Activated CD4-positive, alpha-beta T cell treated with anti-CD3 and anti-CD28 coated beads, Interleukin-2, Interleukin-6, amounts not matched to agents 100 ng/mL and 50 ng/mL, durations not matched to agents 16 hours and 8 hours (primary cell): ENCODE data around the gene ZNF77.
"Not testable (repeated sequence)": the region's sequence is repeated elsewhere in the genome, so short reads cannot be mapped to it uniquely, and the experiment has no call there.

Experiments
- DNase-seq: peaks from one replicate; pipeline ENCODE4 v3.0.0-alpha.2; 2020

ZNF77 gene

DNA sequence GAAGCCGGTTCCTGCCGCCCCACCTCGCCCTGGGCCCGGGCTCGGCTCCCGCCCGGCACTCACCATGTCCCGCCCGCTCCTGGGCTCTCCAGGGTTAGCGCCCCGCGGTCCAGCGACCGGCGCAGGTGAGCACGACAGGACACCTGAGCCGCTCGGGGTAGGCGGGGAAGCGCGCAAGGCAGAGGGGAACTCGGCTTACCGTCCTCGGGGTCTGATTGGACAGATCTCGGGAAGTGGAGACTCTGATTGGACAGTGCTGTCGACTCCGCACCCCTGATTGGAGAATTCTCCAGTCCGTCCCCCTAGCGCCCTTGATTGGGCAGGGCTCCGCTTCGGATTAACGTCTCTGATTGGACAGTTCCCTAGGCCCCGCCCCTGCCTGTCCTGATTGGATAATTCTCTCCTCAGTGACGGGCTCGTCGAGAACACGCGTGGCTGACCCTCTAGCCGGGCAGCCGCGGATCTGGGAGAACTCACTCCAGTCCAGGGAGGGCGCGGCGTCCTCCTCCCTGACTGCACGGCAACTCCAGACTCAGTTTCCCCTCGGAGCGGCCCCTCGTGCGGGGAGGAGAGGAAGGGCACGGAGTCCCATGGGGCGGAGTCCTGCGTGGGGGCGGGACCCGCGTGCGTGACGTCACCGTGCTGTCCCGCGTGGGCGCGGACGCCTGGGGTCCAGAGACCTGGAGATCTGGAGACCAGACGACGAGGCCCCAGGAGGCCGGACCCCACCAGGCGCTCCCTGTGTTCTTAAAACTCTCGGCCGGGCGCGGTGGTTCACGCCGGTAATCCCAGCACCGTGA is at the start of gene ZNF77:
Gene ZNF77, minus strand, starts transcription at position 197 of the 800 bp plus-strand sequence. Its CDS starts 131 bp downstream, at position 66.
- peak; percentile 99 for DNase-seq

DNA sequence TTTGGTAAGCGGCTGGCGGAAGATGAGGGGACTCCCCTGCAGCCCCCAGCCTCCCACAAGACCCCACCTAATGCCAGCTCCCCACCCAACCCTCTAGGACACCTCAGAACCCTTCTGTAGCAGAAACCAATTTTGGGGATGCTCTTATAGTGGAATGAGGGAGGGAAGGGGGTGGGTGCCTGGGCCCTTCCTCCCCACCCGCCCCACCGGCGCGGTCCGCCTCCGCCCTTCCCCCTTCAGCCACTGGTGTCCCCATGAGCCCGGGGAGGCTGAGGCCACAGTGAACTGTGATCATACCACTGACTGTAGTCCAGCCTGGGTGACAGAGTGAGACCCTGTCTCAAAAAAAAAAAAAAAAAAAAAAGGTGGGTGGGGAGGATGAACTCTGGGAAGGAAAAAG is 48.8 kb upstream of the ZNF77 start:
- DNase-seq: no peak

DNA sequence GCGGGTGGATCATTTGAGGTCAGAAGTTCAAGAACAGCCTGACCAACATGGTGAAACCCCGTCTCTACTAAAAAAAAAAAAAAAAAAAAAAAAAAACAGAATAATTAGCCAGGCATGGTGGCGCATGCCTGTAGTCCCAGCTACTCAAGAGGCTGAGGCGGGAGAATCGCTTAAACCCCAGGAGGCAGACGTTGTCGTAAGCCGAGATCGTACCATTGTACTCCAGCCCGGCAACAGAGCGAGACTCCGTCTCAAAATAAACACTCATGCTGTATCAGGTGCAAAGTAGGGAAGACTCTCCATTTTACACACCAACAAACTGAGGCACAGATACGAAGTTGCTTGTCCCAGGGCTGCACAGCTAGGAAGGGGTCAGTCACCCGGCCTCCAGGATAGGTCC is 48.2 kb upstream of the ZNF77 start:
- no peak for DNase-seq

DNA sequence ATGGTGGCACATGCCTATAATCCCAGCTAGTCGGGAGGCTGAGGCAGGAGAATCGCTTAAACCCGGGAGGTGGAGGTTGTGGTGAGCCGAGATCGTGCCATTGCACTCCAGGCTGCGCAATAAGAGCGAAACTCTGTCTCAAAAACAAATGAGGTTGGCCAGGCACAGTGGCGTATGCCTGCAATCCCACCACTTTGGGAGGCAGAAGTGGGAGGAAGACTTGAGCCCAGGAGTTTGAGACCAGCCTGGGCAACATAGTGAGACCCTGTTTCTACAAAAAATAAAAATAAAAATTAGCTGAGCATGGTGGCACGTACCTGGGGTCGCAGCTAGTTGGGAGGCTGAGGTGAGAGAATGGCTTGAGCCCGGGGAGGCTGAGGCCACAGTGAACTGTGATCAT is 47.6 kb upstream of the ZNF77 start:
- DNase-seq: not testable (repeated sequence)

DNA sequence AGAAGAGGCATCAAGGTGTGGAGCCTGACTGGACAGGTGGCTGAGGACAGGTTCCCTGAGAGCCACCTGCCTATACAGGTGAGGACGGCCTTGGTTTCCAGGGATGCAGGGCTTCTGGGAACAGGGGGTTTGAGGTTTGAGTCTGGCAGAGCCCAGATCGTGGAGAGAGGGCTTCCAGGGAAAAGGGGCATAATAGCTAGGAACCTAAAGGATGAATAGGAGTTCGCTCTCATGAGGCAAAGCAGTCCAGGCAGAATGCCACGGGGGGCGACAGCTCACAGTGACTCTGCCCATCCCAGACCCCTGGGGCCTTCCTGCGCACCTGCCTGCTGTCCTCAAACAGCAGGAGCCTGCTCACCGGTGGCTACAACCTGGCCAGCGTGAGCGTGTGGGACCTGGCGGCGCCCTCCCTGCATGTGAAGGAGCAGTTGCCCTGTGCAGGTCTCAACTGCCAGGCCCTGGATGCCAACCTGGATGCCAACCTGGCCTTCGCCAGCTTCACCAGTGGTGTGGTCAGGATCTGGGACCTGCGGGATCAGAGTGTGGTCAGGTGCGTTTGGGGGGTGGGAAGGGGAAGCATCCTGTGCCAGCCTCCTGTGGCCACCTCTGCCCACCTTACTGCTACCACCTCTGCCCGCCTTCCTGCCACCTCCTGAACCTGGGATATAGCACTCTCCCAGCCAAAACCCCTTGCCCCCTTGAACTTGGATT is 44.6 kb upstream of the ZNF77 start:
- no peak for DNase-seq

DNA sequence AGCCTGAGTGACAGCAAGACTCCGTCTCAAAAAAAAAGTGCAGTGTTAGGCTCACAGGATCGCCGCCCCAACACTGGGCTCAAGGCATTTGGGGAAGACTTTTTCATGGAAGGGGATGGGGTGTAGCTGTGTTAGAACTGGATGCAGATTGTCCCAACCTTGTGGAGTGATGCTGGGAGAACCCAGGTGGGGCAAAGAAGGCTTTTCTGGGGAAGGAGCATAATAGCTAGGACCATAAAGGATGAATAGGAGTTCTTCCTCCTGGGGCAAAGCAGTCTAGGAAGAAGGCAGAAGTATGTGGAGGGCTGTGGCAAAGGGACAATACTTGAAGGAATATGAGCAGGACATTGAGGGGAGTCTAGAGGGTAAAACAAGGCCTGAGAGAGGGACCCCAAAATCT is 43.8 kb upstream of the ZNF77 start:
- DNase-seq: no peak

DNA sequence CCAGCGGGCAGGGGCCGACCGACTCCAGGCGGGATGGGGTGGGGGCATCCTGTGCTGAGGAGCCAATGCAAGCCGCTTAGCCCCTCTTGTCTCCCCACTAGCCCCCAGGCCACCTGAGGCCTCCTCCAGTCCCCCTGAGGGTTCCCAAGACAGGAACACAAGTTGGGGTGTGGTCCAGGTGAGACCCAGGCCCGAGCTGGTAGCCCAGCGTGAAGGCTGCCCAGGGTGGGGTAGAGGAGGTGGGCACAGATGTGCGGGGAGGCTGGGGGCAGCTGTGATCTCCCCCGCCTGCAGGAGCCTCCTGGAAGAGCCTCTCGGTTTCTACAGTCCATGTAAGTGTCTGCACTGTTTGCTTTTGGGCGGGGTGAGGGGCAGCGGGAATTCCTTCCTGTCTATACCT is 43.0 kb upstream of the ZNF77 start:
- no peak for DNase-seq

DNA sequence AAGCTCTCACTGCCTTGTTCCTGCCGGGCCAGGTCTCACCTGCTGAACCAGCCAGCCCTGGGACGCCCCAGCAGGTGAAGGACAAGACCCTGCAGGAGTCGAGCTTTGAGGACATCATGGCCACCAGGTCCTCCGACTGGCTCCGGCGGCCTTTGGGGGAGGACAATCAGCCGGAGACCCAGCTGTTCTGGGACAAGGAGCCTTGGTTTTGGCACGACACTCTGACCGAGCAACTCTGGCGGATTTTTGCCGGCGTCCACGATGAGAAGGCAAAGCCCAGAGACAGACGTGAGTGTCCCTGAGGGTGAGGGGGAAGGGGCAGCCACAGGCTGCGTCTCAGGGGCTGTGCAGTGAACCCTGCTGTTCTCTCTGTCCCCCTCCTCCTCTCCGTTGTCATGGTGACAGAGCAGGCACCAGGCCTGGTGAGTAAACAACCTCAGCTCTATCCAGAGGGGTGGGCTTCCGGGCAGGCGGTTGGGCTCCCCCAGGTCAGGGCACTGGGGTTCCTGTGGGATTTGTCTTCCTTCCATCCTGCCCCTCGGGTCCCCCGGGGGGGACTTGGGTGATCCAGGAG is 42.3 kb upstream of the ZNF77 start:
- no peak for DNase-seq

DNA sequence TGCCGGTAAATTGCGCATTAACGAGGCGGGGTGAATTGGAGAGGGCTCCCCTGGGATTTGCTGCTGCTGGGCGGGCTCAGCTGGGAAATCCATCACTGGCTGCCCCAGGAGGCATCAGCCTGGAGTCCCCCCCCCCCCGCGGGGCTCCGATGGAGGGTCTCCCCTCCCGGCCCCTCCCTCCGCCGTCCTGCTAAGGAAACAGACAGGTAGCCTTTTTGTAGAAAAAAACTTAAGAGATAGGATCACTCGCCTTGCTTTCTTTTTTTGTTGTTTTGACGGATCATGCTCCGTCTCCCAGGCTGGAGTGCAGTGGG is 39.4 kb upstream of the ZNF77 start:
- no peak for DNase-seq

DNA sequence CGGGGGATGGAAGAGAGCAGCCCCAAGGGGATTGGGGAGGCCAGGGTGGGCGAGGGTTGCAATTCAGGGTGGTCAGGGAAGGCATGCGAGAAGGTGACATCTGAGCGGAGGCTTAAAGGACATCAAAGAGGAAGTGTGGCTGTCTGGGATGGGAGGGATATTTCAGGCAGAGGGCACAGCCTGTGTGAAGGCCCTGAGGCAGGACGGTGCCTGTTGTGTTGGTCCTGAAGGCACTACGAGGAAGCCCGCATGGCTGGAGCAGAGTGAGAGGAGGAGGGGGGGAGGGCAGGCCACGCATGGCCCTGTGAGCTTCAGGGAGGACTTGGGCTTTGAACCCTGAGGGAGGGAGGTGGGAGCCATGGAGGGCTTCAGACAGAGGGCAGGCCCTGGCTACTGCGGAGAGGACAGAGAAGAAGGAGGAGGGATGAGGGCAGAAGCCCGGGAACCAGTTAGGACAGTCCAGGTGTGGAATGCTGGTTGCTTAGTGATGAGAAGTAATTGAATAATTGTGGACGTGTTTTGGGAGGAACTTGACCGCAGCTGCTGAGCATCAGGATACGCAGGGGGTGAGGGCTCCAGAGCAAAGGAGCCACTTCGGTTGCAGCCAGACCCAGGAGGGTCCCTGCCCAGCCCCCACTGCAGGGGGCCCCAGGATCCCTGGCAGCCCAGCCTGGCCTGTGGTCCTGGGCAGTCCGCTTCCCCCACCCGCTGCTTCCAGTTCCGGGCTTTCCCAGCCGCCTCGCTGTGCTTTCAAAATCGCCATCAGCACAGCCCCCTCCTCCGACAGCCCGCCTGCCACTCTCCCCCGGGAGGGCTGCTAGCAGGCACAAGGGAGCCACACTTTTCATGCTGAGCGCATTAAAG is 38.8 kb upstream of the ZNF77 start:
- DNase-seq: no peak

DNA sequence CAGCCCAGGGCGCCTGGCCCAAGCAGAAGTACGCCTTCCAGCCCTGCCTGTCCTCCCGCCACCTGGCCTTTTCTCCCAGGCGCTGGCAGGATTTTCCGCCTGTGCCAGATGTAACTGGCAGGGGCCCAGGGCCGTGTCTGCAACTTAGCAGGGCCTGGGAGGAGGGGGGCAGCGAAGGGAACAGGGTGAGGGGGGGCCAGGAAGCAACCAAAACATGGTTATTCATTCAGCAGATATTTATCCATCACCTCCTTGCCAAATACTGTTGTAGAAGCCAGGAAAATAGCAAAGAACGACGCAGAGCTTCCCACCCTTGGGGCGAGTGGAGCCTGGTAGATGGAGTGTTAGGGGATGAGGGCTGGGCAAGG is 38.2 kb upstream of the ZNF77 start:
- DNase-seq: no peak

DNA sequence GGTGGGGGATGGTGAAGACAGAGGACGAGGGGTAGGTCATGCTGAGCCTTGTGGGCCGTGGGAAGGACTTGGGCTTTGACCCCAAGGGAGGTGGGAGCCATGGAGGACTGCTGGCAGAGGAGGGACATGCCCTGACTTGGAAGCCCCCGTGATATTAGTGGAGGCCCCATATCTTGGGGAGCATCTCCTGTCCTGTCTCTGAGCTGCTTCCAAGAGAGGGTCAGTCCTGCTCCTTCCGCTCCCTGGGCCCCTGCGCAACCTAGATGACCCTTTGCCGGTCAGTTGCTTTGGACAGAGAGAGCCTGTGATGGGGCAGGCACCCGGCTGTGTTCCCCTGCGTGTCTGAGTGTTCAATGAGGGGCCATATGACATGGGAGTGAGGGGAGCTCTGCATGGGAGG is 37.8 kb upstream of the ZNF77 start:
- no peak for DNase-seq

DNA sequence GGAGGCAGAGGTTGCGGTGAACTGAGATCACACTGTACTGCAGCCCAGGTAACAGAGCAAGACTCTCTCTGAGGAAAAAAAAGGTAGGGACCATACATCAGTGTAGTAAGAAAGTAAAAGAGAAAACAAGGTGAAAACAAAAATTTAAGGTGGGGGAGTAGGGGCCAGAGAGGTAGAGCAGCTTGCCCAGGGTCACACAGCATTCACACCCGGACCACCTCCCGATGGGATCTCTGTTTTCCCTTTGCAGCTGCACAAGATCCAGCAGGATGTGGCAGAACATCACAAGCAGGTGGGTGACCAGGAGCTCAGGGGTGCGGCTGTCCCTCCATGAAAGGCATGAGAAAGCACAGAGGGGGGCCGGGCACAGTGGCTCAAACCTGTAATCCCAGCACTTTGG is 37.1 kb upstream of the ZNF77 start:
- no peak for DNase-seq

DNA sequence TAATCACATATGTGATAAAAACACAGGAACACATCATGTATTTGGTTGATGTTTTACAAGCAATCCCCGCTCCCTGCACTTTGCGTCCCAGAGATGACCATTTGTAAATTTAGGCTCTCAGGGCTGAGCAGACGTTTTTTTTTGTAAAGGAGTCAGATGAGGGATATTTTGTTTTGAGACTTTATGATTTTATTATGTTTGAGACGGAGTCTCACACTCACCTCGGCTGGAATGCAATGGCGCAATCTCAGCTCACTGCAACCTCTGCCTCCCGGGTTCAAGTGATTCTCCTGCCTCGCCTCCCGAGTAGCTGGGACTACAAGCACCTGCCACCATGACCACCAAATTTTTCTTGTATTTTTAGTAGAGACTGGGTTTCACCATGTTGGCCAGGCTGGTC is 34.0 kb upstream of the ZNF77 start:
- DNase-seq: no peak

DNA sequence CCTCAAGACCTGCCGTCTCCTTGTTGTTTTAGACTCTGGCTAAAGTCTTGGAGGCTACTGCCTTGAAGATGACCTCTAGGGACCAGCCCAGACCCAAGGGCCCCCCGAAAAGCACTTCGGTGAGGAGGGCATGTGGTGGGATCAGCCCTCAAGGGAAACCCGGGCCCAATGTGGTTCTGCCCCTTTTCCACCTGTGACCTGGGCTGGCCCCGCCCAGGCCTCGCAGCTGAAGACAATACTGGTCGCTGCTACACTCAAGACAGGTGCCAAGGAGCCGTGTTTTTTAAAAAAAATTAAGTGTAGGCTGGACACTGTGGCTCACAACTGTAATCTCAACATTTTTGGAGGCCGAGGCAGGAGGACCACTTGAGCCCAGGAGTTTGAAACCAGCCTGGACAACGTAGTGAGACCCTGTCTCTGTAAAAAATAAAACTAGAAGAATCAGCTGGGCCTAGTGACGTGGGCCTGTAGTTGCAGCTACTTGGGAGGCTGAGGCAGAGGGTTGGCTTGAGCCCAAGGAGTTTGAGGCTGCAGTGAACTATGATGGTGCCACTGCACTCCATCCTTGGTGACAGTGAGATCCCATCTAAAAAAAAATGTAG is 33.5 kb upstream of the ZNF77 start:
- DNase-seq: no peak

DNA sequence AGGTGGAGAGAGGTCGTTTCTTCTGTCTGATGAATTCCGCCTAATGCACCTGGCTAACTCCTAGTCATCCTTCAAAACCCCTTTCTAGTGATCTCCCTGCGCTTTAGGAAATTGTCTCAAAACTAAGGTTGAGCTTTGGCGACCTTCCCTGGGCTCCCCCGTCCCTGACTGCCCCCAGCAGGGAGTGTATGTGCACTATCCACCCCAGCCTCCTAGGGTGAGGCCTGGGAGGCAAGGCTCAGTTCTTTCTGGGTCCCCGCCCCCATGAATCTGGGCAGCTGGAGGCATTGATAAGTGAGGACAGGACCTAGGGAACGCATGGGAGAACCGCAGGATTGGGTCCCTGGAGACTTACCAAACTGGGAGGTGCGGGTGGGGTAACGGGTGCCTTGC is 33.0 kb upstream of the ZNF77 start:
- DNase-seq: no peak

DNA sequence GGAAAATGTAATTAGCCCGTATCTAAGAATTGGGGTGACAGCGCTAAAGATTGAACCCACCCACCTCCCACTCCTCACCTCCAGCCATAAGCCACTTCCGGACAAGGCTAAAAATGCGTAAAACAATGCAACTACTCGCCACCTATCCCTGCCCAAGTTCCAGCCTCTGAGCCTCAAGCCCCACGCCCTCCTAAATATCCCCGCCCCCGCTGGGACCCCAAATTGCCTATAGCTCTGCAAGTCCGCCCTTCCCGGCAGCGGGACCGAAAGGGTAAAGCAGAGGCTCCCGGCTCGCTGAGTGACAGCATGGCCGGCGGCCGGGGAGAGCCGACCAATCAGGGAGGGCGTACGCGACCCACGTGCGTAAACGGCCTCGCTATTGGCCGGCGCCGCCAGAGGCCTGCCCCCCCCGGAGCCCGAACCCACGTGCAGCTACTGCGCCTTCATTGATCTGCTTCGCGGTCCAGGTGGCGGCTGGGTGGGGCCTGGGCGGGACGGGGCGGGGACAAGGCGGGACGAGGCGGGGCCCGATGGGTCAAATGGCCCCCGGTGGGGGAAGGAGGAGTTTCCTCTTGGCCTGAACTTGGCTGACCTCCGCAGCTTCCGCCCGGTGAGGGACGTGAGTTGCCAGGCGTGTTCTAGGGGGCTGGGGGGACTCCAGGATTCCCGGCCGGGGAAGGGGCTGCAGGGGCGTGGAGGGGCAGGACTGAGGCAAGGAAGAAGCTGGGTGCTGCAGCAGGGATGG is 32.4 kb upstream of the ZNF77 start, which contains the start of gene TLE6:
Gene TLE6, plus strand, starts transcription at position 564 of the 745 bp plus-strand sequence. CDS start 670 bp downstream, outside the sequence.
- DNase-seq: peak; percentile 96

DNA sequence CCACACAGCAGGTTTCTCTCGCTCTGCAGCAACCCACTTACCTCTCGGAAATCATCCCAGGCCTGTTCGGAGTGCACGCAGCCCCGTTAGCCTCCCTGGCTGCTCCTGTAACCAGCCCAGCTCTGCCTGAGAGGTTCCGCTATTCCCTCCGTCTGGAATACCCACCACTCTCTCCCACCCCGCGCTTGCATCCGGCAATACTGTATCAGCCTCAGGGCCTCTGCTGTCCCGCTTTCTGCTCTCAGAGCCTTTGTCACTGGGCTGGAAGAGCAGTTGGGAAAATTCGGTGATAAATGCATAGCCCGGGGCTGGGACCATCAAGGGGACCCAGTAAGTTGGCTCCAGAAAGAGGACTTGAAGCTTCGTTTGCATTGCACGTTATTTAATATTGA is 31.8 kb upstream of the ZNF77 start:
- no peak for DNase-seq

DNA sequence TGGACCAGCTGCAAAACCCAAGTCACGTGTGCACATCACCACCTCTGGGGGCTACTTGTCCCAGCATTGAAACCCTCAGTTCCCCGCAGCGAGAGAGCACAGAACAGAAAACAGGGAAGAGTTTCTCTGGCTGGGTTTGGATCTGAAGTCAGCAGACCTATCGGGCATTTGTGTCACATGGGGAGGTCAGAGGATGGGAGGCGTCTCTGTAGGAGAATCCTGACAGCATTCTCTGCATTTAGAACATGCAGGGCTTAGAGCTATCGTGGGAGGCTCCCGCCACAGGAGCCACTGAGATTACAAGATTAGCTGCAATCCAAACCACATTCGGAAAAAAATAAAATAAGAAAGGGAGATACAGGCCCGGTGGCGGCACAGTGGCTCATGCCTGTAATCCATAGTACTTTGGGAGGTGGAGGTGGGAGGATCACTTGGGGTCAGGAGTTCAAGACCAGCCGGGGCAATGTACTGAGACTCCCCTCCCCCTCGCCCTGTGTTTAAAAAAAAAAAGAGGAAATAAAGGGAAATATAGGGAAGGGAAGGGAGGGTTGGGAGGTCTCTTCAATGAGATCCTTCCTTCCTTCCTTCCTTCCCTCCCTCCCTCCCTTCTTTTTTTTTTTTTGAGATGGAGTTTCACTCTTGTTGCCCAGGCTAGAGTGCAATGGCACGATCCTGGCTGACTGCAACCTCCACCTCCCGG is 29.7 kb upstream of the ZNF77 start:
- DNase-seq: no peak

DNA sequence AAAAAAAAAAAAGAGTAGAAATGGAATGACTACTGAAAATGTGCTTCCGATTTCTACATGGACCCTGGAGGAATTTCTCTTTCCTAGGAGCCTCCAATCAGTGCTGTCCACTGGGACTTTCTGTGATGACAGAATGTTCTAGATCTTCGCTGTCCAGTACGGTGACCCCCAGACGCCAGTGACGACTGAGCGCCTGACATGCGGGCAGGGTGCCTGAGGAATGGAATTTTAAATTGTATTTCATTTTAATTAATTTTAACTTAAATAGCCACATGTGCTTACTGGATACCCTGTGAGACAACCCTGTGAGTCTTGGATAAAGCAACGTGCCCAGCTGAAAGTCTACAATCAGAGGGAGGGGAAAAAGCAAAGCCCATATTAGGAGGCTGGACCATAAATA is 28.5 kb upstream of the ZNF77 start:
- DNase-seq: no peak

DNA sequence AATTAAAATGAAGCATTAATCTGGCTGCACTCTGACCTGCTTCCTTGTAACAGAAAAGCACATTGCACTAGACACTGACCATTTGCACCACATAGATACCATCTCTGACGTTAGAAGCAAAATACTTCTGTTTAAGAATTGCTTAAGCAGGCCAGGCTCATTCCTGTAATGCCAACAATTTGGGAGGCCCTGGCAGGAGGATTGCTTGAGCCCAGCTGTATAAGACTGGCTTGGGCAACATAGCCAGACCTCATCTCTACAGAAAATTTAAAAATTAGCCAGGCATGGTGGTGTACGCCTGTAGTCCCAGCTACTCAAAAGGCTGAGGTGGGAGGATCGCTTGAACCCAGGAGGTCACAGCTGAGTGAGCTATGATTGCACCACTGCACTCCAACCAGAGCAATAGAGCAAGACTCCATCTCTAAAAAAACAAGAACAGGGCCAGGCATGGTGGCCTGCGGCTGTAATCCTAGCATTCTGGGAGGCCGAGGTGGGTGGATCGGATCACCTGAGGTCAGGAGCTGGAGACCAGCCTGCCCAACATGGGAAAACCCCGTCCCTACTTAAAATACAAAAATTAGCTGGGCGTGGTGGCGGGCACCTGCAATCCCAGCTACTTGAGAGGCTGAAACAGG is 25.5 kb upstream of the ZNF77 start:
- no peak for DNase-seq
